BLaER1 treated with 17β-estradiol and CSF1 and Interleukin-3, amounts not matched to agents 10 nM and 100 nM (cell line): ENCODE data around the gene NPB.
A peak's percentile ranks its signal among the peaks of the same experiment; 100 is the strongest.

Experiments
- H3K27ac ChIP-seq, 11 experiments: shearing (Covaris generic); formaldehyde crosslinking; 2 replicates each; pipeline ENCODE4 v1.8.1; 2022
- H3K27me3 ChIP-seq, 11 experiments: shearing (Covaris generic); formaldehyde crosslinking; 2 replicates each; pipeline ENCODE4 v1.8.1; 2022
- H3K36me3 ChIP-seq, 11 experiments: shearing (Covaris generic); formaldehyde crosslinking; 2 replicates each; pipeline ENCODE4 v1.8.1; 2022
- H3K4me1 ChIP-seq, 10 experiments: shearing (Covaris generic); formaldehyde crosslinking; 2 replicates each; pipeline ENCODE4 v1.8.1; 2022
- H3K4me2 ChIP-seq, 11 experiments: shearing (Covaris generic); formaldehyde crosslinking; 2 replicates each; pipeline ENCODE4 v1.8.1; 2022
- H3K4me3 ChIP-seq, 10 experiments: shearing (Covaris generic); formaldehyde crosslinking; 2 replicates each; pipeline ENCODE4 v1.8.1; 2022
- H3K9ac ChIP-seq, 11 experiments: shearing (Covaris generic); formaldehyde crosslinking; 2 replicates each; pipeline ENCODE4 v1.8.1; 2022
- H3K9me3 ChIP-seq, 11 experiments: shearing (Covaris generic); formaldehyde crosslinking; replicated peaks in 1 of 11; 2 replicates each; pipeline ENCODE4 v1.8.1; 2022
- H4K20me1 ChIP-seq, 11 experiments: shearing (Covaris generic); formaldehyde crosslinking; 2 replicates each; pipeline ENCODE4 v1.8.1; 2022
- Cebpa-rat ChIP-seq, 11 experiments: shearing (Covaris generic); IDR thresholded peaks; 2 replicates each; pipeline ENCODE4 v1.8.1; 2022

NPB gene

DNA sequence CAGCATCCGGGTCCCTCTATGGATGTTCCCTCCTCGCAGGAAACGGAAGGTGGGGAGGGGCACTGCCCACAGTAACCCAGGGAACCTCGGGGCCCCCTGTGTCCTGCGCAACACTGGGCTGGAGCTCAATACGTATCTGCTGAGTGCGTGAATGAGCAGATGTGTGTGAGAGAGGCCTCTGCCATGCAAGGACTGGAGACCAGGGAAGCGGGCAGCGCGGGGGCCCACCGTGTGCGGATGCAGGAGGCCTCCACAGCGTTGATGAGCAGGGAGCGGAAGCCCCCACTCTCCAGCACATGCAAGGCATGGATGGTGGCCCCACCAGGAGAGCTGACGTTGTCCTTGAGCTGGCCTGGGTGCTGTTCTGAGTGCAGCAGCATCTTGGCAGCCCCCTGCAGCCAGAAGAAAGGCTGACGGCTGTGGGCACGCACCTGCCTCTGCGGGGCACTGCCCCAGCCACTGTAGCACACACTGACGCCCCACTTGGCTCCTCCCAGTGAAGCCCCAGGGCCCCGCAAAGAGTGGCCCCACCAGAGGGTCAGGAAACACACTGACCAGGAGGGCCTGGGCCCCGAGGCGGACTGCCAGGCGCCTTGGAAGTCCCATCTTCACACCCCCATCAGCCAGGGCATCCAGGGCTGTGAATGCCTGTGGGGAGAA, 32.2 kb downstream of the NPB start:
- peaks cover 1 to 12% (median 5%) of the 10 kb centered on the region in 11 experiments; a peak in 17 of 22 replicates for H3K27me3 ChIP-seq
- peaks cover 33 to 89% (median 76%) of the 10 kb centered on the region in 10 experiments for H3K4me1 ChIP-seq
- H3K36me3 ChIP-seq = peaks cover 0 to 31% (median 18%) of the 10 kb centered on the region in 11 experiments; a peak in 11 of 22 replicates
- no peak for TF ChIP-seq Cebpa-rat (IDR thresholded peaks at IDR 0.05)
- no peaks in the 10 kb centered on the region for H3K9me3 ChIP-seq
- H4K20me1 ChIP-seq = peaks cover 0 to 68% (median 23%) of the 10 kb centered on the region in 11 experiments; a peak in 12 of 22 replicates
- peak overlapping the region in 4 of 11 experiments; percentile 4 to 90 (median 22); a peak in 3 of 22 replicates for H3K9ac ChIP-seq
- no peak overlapping the region for H3K27ac ChIP-seq
- H3K4me2 ChIP-seq = peak overlapping the region in 2 of 11 experiments; percentile 100; a peak in 2 of 22 replicates
- no peak overlapping the region for H3K4me3 ChIP-seq

DNA sequence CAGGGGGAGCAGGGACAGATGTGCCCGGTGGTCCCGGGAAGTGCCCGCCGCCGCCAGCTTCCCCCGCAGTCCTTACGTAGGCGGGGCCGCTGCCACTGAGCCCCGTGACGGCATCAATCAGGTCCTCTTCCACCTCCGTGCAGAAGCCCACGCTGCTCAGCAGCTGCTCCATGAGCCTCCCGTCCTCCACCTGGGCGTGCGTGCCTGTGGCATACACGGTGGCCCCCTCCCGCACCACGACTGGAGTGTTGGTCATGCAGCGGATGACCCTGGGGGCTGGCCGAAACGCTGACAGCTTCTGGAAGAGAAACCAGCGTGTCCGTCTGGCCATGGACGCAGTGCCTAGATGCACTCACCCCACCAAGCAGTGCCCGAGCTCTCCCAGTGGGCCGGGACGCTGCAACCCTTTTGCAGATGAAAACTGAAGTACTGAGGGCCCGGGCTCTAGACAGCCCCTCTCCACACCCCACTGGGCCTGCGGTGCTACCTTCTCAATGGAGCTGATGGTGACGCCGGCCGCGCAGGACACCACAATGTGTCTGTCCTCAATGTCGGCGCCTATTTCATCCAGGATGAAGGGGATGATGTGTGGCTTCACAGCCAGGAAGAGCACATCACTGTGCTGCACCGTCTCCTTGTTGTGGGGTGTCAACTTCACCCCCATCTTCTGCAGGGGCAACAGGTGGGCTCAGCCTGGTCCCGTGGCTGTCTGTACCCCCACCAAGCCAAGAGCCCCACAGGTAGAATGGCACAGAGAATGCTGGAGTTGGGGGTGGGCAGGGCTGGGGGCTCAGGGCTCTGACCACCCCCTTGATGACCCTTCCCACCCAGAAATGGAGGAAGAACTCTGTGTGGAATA, 33.0 kb downstream of the NPB start:
- no peaks in the 10 kb centered on the region for H3K9me3 ChIP-seq

DNA sequence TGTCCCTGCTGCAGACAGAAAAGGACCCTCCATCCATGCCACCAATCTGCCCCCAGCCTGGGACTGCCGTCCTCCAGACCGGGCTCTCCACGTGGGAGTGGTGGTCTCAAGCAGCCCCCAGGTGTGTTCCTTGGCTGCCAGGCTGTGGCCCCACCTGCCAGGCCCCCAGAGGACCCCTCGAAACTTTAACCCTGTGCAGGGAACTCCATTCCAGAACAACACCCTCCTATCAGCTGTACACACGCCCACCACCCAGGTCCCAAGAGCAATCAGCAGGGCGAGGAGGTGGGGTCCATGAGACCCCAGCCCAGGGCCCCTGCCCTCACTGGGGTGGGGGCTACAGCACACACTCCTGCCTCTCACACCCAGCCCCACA, 33.7 kb downstream of the NPB start:
- no peak for TF ChIP-seq Cebpa-rat (IDR thresholded peaks at IDR 0.05)
- Histone ChIP-seq H3K9ac (peak overlapping the region in 7 of 11 experiments; percentile 15 to 90 (median 86); a peak in 10 of 22 replicates), H3K36me3 (peaks cover 0 to 31% (median 18%) of the 10 kb centered on the region in 11 experiments; a peak in 11 of 22 replicates), H4K20me1 (peaks cover 0 to 53% (median 18%) of the 10 kb centered on the region in 11 experiments; a peak in 12 of 22 replicates), H3K9me3 (no peaks in the 10 kb centered on the region), H3K4me2 (peak overlapping the region; percentile 95 to 100 (median 100)), H3K4me1 (peaks cover 38 to 89% (median 79%) of the 10 kb centered on the region in 10 experiments), H3K27me3 (peaks cover 0 to 3% (median 0%) of the 10 kb centered on the region in 11 experiments; a peak in 3 of 22 replicates), H3K4me3 (peak overlapping the region in 7 of 10 experiments; percentile 69 to 86 (median 75); a peak in 14 of 20 replicates), H3K27ac (peak overlapping the region in 2 of 11 experiments; percentile 13 to 31; a peak in 3 of 22 replicates)

More for the DNA sequence above, 33.0 kb downstream of the NPB start:
- Histone ChIP-seq H3K9ac (peak overlapping the region in 5 of 11 experiments; percentile 22 to 90 (median 86); a peak in 7 of 22 replicates), H4K20me1 (peaks cover 0 to 59% (median 18%) of the 10 kb centered on the region in 11 experiments; a peak in 12 of 22 replicates), H3K36me3 (peaks cover 0 to 31% (median 18%) of the 10 kb centered on the region in 11 experiments; a peak in 11 of 22 replicates), H3K4me3 (peak overlapping the region in 3 of 10 experiments; percentile 71 to 86 (median 82); a peak in 3 of 20 replicates), H3K4me1 (peaks cover 38 to 89% (median 78%) of the 10 kb centered on the region in 10 experiments), H3K4me2 (peak overlapping the region in 10 of 11 experiments; percentile 95 to 100 (median 100); a peak in 20 of 22 replicates), H3K27me3 (peaks cover 0 to 3% (median 0%) of the 10 kb centered on the region in 11 experiments; a peak in 3 of 22 replicates), H3K27ac (no peak overlapping the region; a peak in 2 of 22 replicates)
- no peak for TF ChIP-seq Cebpa-rat (IDR thresholded peaks at IDR 0.05)

DNA sequence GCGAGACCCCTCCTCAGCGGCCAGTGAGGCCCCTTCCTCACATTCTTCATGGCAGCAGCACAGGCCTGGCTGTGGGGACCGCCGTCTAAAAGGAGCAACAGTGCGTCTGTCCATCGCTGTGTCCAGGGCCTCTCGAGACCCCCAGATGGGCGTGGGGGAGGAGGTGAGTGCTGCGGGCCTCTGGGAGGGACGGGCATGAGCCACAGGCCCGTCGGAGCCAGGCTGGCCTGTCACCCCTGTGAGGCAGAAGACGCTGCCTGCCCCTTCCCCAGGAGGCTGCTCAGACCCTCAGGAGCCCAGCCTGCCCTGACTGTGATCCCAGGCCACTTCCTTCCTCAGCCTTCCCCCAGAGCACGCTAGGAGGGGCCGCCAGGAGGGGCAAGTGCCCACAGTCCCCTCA, 37.2 kb downstream of the NPB start:
- H3K9ac ChIP-seq = peak overlapping the region in 9 of 11 experiments; percentile 10 to 87 (median 56); a peak in 17 of 22 replicates
- peak overlapping the region in 7 of 11 experiments; percentile 6 to 40 (median 22); a peak in 10 of 22 replicates for H3K27ac ChIP-seq
- H3K4me2 ChIP-seq = peak overlapping the region; percentile 69 to 100 (median 100)
- no peaks in the 10 kb centered on the region for H3K9me3 ChIP-seq
- H3K4me3 ChIP-seq = peak overlapping the region in 2 of 10 experiments; percentile 8 to 16; a peak in 2 of 20 replicates
- H3K4me1 ChIP-seq = peaks cover 45 to 96% (median 78%) of the 10 kb centered on the region in 10 experiments
- TF ChIP-seq Cebpa-rat (IDR thresholded peaks at IDR 0.05) = no peak
- peaks cover 0 to 15% (median 5%) of the 10 kb centered on the region in 11 experiments; a peak in 10 of 22 replicates for H3K36me3 ChIP-seq
- peaks cover 0 to 19% (median 0%) of the 10 kb centered on the region in 11 experiments; a peak in 5 of 22 replicates for H3K27me3 ChIP-seq
- H4K20me1 ChIP-seq = peaks cover 0 to 18% (median 3%) of the 10 kb centered on the region in 11 experiments; a peak in 8 of 22 replicates

DNA sequence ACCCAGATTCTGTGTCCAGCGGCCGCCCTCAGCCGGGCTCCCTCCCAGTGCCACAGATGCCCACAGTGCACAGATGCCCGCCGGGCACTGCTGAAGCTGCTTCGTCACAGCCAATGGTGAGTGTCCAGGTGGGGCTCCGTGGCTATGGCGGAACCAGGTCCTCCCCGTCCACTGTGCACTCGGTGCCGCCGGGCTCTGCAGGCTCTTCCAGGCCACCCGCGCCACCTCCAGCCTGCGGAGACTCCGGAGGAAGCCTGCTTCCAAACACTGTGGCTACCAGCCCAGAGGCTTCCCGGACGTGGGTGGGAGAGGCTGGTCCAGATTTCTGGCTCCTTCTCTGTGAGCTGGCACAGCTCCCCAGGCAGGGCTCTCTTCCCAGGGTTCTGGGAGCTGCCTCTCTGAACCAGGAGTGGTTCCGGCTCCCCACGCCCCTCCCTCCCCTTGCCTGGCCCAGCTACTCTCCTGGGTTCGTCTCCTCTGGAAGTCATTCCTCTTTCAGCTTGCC, 37.9 kb downstream of the NPB start:
- TF ChIP-seq Cebpa-rat (IDR thresholded peaks at IDR 0.05) = no peak
- peaks cover 0 to 11% (median 0%) of the 10 kb centered on the region in 11 experiments; a peak in 5 of 22 replicates for H4K20me1 ChIP-seq
- H3K27me3 ChIP-seq = peaks cover 0 to 19% (median 0%) of the 10 kb centered on the region in 11 experiments; a peak in 5 of 22 replicates
- no peak overlapping the region for H3K27ac ChIP-seq
- peaks cover 45 to 95% (median 78%) of the 10 kb centered on the region in 10 experiments for H3K4me1 ChIP-seq
- no peak overlapping the region for H3K4me3 ChIP-seq
- peak overlapping the region; percentile 69 to 100 (median 100); a peak in 21 of 22 replicates for H3K4me2 ChIP-seq
- H3K9me3 ChIP-seq = no peaks in the 10 kb centered on the region
- H3K9ac ChIP-seq = peak overlapping the region in 6 of 11 experiments; percentile 0 to 87 (median 50); a peak in 10 of 22 replicates
- H3K36me3 ChIP-seq = peaks cover 0 to 8% (median 0%) of the 10 kb centered on the region in 11 experiments; a peak in 8 of 22 replicates

DNA sequence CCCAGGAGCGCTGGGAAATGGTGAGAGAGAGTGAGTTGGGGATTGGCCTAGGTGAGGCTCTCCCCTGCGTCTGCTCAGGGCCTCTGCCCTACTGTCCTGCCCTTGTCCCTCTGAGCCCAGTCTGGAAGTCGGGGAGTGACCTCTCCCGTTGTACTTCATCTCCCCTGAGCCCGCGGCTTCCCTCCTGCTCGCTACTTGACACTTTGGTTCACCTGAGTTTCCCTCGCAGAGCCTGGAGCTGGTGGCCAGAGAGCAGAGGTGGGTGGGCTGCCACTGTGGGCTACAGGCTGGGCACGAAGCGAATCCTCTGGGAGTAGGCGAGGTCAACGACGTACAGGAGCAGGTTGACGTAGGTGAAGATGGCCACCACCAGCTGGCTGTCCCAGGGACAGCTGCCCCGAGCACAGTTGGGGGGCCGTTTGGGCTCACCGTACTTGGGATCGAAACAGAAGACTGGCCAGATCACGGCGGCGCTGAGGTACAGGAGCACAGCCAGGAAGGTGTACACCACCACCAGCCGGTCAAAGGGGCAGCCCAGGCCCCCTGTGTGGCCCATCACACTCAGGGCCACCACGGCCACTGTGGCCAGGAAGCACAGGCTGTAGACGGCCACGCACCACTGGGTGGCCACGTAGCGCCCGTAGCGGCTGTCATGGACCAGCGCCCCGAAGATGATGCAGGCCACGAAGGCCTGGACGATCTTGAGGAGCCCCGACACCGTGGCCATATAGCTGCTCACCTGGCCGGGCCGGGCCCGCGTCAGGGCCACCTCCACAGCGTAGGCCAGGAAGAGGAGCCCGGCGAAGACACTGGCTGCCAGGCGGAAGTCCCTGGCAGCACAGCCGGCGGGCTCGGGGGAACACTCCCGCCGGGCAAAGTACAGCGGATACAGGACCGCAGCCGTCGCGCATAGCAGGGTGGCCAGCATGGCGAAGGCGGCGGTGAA, 38.8 kb downstream of the NPB start:
- H3K9ac ChIP-seq = peak overlapping the region in 5 of 11 experiments; percentile 15 to 41 (median 21); a peak in 4 of 22 replicates
- TF ChIP-seq Cebpa-rat (IDR thresholded peaks at IDR 0.05) = no peak
- H3K4me2 ChIP-seq = peak overlapping the region; percentile 64 to 100 (median 100)
- 0 out of 20 replicates have a peak overlapping the region, but pooled peaks of 2 of the 10 experiments have one; percentile 5 to 11 for H3K4me3 ChIP-seq
- H3K4me1 ChIP-seq = peaks cover 42 to 91% (median 70%) of the 10 kb centered on the region in 10 experiments
- H3K9me3 ChIP-seq = no peaks in the 10 kb centered on the region
- H4K20me1 ChIP-seq = peaks cover 0 to 2% (median 0%) of the 10 kb centered on the region in 11 experiments; a peak in 3 of 22 replicates
- no peak overlapping the region; a peak in 1 of 22 replicates for H3K27ac ChIP-seq
- no peaks in the 10 kb centered on the region for H3K36me3 ChIP-seq
- H3K27me3 ChIP-seq = peaks cover 0 to 19% (median 0%) of the 10 kb centered on the region in 11 experiments; a peak in 5 of 22 replicates
